DMS 273 (cell line): ENCODE data around the gene RTRAF.
A peak's percentile ranks its signal among the peaks of the same experiment; 100 is the strongest.

Experiments
- DNase-seq: peaks from one replicate; lab custom pipeline; 2025; ENCODE audit not compliant: unreplicated experiment; lab: John Stamatoyannopoulos, UW

RTRAF gene

GRCh38 chr14:52020161-52020714 lies 30.9 kb downstream of the RTRAF start:
- no peak for DNase-seq

- DNase-seq, result no peak
Measured at GRCh38 chr14:52020866-52021717, 31.7 kb downstream of the RTRAF start.

DNA sequence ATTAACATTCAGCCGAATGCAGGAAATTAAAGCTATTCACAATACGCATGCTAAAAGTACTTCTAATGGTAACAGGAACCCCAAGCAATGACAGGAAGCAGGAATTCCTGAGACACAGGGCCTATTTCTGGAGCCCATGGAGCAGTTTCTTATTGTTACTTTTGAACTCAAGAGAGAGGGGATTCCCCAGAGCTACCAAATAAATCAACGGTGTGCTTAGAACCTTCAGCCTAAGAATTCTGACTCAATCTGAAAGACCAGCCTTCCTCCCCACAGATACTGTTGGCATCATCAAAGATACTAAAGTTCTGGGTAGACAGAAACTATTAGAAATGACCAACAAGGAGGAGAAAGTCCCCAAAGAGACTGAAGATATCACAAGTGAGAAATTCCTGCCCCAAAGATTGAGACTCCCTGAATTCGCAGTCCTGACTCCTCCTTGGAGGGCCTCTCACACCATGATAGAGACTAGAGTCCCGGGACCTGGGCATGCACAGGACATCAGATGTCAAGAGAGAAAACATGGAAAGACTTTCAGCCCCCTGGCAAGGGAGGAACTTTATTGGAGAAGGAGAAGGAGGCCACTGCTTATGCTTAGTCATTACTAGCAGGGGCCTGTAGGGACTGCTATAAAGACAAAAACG lies 32.7 kb downstream of the RTRAF start:
- DNase-seq, result no peak

DNA sequence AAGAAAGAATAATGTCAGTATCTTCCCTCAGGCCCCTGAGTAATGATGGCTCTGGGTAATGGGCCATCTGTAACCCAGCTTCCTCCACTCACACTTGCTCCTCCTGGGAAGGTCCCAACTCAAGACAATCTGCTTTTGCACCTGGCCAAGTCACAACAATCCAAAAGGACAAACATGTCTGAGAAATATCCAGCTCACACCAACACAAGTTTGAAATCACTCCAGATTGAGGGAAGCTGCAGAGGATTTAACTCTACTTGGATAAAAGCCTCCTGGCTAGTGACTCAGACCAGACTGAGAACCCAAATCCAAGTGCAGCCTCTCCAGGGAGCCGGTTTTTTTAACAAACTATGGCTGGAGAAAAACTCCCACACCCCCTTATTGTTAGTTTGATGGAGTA lies 34.2 kb downstream of the RTRAF start:
- DNase-seq, result peak; percentile 10

GRCh38 chr14:52025310-52025709 lies 36.0 kb downstream of the RTRAF start:
- DNase-seq, result peak; percentile 34

GRCh38 chr14:52026017-52026660 lies 36.8 kb downstream of the RTRAF start:
- no peak for DNase-seq

DNA sequence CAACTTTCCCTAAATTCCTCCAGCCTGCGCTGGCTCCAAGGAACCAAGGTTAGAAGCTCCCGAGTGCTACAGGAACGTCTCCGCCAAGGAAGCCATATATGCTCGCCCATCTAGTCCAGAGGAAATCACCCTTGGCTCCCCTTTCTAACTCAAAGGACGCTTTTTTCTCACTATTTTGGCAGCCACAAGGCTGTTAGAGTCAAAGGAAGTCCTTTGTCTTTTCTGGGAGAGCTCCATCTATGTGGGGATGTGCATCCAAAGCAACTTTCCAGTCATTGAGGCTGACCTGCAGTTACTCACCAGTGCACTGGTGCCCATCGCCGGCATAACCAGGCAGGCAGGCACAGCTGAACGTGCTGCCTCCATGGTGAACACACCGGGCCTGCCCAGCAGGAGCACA lies 37.6 kb downstream of the RTRAF start:
- no peak for DNase-seq

GRCh38 chr14:52029881-52030280 lies 40.5 kb downstream of the RTRAF start:
- no peak for DNase-seq

- no peak for DNase-seq
Measured at GRCh38 chr14:52031781-52032180, 42.4 kb downstream of the RTRAF start.

DNA sequence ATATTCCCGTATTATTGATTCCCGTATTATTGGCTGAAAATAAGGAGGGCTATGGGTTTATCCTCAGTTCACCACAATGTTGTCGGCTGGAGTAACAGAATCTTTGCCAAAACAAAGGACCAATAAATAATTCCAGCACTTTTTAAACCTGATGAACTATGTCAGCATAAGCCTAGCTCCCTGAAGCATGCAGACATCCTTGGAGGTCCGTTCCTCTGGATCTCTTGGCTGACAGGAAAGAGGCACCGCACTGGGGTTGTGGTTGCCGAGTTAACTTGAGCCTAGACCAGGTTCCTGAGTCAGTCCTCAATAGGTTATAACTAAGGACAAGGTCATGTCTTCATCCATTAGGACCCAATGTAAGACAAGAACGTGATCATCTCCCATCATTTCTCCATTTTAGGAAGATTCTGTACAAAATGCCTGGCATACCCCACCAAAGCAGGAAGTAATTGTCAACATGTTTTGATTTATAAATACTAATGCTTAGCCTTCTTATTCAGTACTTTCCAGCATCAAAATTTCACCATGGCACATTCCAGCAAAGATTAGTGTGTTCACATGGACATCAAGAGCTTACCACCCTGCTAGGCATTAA lies 43.0 kb downstream of the RTRAF start:
- DNase-seq, result no peak

- DNase-seq, result no peak
Measured at GRCh38 chr14:52033101-52033642, 43.8 kb downstream of the RTRAF start.

- no peak for DNase-seq
Measured at GRCh38 chr14:52039124-52039815, 49.9 kb downstream of the RTRAF start.

- DNase-seq, result no peak
Measured at GRCh38 chr14:52040598-52040997, 51.3 kb downstream of the RTRAF start.

- no peak for DNase-seq
Measured at GRCh38 chr14:52042371-52043289, 53.3 kb downstream of the RTRAF start.

- DNase-seq, result peak; percentile 75
Measured at GRCh38 chr14:52043690-52044089, 54.3 kb downstream of the RTRAF start.

DNA sequence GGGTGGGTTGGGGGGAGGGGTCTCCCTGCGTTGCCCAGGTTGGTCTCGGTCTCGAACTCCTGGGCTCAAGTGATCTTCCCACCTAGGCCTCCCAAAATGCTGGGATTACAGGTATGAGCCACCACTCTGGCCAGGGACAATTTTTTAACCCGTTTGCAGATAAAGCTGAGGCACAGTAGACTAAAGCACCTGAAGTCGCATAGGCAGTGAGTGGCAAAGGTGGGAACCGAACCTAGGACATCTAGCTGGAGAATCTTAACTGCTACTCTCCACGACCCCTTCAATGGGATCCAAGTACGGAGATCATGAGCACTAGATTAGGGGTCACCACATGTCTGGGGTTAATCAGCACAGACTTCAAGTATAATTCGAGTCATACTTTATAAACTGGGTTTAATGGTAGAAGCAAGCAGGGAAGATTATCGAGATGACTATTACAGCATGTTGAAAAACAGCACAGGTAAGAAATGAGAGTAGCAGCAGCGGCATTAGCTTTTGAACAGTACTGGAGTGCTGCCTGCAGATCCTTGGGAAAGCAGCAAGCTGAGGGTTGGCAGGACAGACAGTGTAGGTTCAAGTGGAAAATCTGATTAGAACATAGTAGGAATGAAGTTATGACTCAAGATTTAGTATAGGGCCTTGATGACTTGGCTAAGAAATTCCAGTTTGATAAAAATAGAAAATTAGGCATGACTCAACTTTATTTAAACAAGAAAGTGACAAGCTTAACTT lies 55.6 kb downstream of the RTRAF start:
- no peak for DNase-seq

GRCh38 chr14:52046376-52046917 lies 57.1 kb downstream of the RTRAF start:
- DNase-seq, result no peak

GRCh38 chr14:52048116-52048515 lies 58.8 kb downstream of the RTRAF start:
- no peak for DNase-seq
